ENCODE results near the gene AVPR2.

AVPR2 gene

GRCh38 chrX:153870791-153871360 lies 33.6 kb upstream of the AVPR2 start:
- in situ Hi-C loops (cut with MboI; ENCODE audit: low sequenced_read_pairs) = no loop called here

GRCh38 chrX:153871451-153871850 lies 33.0 kb upstream of the AVPR2 start:
- in situ Hi-C loops (cut with MboI; ENCODE audit: low sequenced_read_pairs) = no loop called here

- in situ Hi-C loops (cut with MboI; ENCODE audit: low sequenced_read_pairs) = no loop called here
These were observed 32.3 kb upstream of the AVPR2 start for GRCh38 chrX:153871946-153872878.

GRCh38 chrX:153873282-153874084 lies 31.0 kb upstream of the AVPR2 start:
- in situ Hi-C loops (cut with MboI; ENCODE audit: low sequenced_read_pairs) = no loop called here

GRCh38 chrX:153874085-153874365 lies 30.4 kb upstream of the AVPR2 start:
- in situ Hi-C loops (cut with MboI; ENCODE audit: low sequenced_read_pairs) = no loop called here

GRCh38 chrX:153874366-153875125 lies 29.9 kb upstream of the AVPR2 start:
- in situ Hi-C loops (cut with MboI; ENCODE audit: low sequenced_read_pairs) = no loop called here

DNA sequence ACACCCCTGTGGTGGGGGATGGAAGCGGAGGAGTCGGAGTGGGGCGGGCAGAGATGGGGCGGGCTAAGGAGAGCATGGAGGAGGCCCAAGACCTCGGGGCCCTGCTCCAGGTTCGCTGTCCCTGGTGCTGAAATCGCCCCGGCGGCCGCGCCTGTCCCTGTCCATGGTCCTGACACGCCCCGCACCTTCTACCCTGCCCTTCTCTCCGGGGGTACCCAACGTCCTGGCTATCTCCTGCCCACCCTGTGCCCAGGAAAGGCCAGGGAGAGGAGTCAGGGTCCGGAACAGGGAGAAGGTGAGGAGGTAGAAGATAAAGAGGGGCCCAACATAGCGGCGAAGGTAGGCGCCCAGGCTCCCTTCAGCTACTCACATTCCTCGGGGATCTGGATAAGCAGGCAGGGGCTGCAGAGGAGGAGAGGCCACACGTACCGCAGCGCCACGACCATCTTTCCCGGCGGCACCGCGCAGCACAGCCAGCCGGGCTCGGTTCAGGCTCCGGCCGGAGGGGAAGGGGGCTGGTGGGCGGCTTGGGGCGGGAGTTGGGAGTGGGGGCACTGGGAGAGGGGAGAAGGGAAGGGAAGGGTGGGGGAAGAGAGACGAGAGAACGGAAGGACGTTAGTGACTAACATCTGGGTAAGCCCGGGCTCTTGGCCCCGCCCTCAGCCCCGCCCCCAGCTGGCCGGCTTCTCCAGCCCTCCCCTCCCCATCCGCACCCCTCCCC lies 28.9 kb upstream of the AVPR2 start:
- in situ Hi-C loops (cut with MboI; ENCODE audit: low sequenced_read_pairs) = no loop called here

GRCh38 chrX:153876112-153876491 lies 28.4 kb upstream of the AVPR2 start:
- in situ Hi-C loops (cut with MboI; ENCODE audit: low sequenced_read_pairs) = no loop called here

DNA sequence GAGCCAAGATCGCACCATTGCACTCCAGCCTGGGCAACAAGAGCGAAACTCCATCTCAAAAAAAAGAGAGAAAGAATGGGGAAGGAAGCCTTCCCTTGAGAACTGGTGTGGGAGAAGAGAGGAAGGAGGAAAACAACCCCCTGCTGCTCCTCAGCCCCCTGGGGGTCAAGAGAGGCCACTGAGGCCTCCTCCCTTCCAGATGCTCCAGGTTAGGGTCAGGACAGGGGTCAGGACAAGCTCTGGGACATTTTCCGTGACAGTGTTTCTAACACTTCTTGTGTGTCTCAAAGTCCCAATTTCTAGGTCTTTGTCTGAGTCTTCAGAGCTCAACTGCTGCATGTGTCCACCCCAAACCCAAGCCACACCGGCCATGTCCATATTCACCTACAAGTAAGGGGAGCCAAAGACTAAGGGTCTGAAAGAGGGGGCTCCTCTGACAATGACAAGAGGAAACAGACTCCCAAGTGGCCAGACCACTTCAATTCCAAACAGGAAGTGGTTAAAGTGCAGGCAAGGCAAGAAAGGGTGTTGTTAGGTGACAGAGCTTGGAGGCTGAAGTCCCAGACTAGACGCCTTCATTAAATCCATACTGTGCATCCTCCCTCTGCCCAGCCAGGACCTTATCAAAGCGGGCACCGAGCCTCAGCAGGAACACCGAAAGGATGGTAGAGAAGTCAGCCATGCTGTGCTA lies 26.8 kb upstream of the AVPR2 start:
- in situ Hi-C loops (cut with MboI; ENCODE audit: low sequenced_read_pairs) = no loop called here

GRCh38 chrX:153878345-153878744 lies 26.1 kb upstream of the AVPR2 start:
- in situ Hi-C loops (cut with MboI; ENCODE audit: low sequenced_read_pairs) = no loop called here

GRCh38 chrX:153878969-153879653 lies 25.4 kb upstream of the AVPR2 start:
- in situ Hi-C loops (cut with MboI; ENCODE audit: low sequenced_read_pairs) = no loop called here

- in situ Hi-C loops (cut with MboI; ENCODE audit: low sequenced_read_pairs) = no loop called here
These were observed 24.6 kb upstream of the AVPR2 start for GRCh38 chrX:153879741-153880439.

GRCh38 chrX:153880440-153880815 lies 24.0 kb upstream of the AVPR2 start:
- in situ Hi-C loops (cut with MboI; ENCODE audit: low sequenced_read_pairs) = no loop called here

DNA sequence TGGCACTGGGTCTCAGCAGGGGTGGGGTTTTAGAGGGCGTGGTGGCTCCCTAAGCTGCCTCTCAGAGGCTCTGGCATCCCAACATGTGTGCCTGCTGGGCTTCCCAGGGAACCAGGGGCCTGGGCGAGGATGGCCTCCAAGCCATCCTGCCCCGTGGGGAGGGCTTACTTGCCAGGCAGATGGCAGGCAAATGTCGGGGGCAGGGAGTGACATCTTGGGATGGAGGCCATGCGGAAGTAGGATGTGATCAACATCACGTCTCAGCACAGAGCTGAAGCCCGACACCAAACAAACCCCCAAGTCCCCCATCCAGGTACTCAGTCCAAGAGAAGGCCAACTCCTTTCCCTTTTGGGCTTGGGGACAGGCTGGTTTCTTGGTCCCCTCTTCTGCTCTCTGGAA lies 23.2 kb upstream of the AVPR2 start:
- in situ Hi-C loops (cut with MboI; ENCODE audit: low sequenced_read_pairs) = no loop called here

GRCh38 chrX:153882086-153882498 lies 22.4 kb upstream of the AVPR2 start:
- in situ Hi-C loops (cut with MboI; ENCODE audit: low sequenced_read_pairs) = no loop called here

DNA sequence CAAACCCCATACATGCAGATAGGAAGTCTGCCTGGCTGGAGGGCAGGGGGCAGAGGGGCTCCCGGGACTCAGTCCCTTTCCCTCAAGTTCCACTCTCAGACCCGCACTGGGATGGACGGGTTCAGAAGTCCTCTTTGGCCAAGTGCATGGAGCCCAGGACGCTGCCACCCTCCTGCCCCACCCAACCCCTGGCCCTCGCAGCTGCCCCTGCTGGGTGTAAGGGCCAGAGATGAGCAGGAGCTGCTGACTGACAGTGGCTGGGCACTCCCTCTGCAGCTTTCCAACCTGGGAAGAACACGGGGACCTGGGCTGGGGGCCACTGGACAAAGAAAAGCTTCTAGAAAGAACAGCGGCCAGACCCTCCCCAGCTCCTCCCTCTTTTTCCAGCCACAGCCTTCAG lies 21.9 kb upstream of the AVPR2 start:
- in situ Hi-C loops (cut with MboI; ENCODE audit: low sequenced_read_pairs) = no loop called here

- in situ Hi-C loops (cut with MboI; ENCODE audit: low sequenced_read_pairs) = no loop called here
These were observed 21.2 kb upstream of the AVPR2 start for GRCh38 chrX:153883163-153883843.

DNA sequence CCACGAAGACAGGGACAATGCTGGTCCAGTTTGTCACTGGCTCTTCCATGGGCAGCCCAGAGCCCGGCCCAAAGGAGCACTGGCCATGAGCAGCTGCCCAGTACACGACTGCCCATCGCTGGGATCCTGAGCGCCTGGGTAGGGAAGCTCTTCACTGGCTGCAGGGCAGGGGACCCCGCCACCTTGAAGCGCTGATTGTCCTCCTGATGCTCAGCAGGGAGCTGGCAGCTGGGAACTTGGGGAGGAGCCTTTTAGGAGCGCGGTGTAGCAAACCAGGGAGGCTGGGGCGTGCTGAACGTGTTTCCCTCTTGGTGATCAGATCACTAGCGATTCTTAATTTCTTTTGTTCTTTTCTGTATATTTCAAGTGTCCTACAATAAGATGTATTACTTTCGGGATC lies 20.3 kb upstream of the AVPR2 start:
- in situ Hi-C loops (cut with MboI; ENCODE audit: low sequenced_read_pairs) = no loop called here

All from HL-60/S4 treated with phorbol 12-myristate 13-acetate at 8.2 ng/mL for 4 days and 3 days (cell line).